MM.1S (cell line): Measurements from ENCODE around the gene KCNAB3.

Source experiments
- EZH2 ChIP-seq: fragments of 300-600 bp; sonication (generic); optimal IDR thresholded peaks from 2 replicates; pipeline ENCODE3; 2017; ENCODE audit warnings: low read depth, mild to moderate bottlenecking, antibody characterized with exemption, low read length, mixed read lengths
- TF ChIP-seq, protein P1 (sequence below): fragments of 300-600 bp; sonication (generic); IDR thresholded peaks from 2 replicates; pipeline ENCODE4 v1.5.1; 2016; ENCODE audit warnings: antibody characterized with exemption, low read length, mixed read lengths

DNA sequence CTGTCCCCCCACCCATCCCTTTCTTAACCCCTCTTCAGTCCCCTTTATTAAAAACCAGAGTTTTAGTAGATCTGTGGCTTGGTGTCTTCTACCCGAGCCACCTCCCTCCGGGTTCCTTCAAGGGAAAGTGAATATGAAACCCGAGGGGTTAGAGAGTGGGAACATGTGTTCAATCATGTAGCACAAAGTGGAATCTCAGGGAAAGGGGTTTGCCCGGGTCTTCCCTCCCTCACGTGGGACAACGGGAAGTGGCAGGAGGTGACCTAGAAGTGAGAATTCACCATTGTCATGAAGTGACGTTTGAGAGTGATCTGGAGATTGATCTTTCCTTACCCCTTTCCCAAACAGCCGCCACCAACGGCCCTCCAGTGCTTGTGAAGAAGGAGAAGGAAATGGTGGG, 18.5 kb downstream of the KCNAB3 start:
- TF ChIP-seq, protein P1, sequence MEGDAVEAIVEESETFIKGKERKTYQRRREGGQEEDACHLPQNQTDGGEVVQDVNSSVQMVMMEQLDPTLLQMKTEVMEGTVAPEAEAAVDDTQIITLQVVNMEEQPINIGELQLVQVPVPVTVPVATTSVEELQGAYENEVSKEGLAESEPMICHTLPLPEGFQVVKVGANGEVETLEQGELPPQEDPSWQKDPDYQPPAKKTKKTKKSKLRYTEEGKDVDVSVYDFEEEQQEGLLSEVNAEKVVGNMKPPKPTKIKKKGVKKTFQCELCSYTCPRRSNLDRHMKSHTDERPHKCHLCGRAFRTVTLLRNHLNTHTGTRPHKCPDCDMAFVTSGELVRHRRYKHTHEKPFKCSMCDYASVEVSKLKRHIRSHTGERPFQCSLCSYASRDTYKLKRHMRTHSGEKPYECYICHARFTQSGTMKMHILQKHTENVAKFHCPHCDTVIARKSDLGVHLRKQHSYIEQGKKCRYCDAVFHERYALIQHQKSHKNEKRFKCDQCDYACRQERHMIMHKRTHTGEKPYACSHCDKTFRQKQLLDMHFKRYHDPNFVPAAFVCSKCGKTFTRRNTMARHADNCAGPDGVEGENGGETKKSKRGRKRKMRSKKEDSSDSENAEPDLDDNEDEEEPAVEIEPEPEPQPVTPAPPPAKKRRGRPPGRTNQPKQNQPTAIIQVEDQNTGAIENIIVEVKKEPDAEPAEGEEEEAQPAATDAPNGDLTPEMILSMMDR: no peak
- TF ChIP-seq EZH2: no peak
